Glomerular endothelial cell (primary cell): Measurements from ENCODE around the gene VASP. TPM values are rescaled to one million over a fixed set of nuclear protein-coding genes. Genes with fewer than 3 reads are reported as not detected.

Experiments
- DNase-seq: peaks from one replicate; pipeline ENCODE4 v3.0.0-alpha.2; 2011; ENCODE audit warnings: low read depth, low spot score; ENCODE audit errors: extremely low read depth
- total RNA-seq: library from RNA; depleted of rRNA; stranded (reverse); fragments of >200 nt; gene quantifications from 2 replicates; pipeline ENCODE4 v1.2.3, GENCODE V29; 2015

Gene VASP
- total RNA-seq, 1 donor from 2014 or later = 205 TPM

GRCh38 chr19:45514376-45515051 lies 7.2 kb downstream of the VASP start:
- DNase-seq = no peak

DNA sequence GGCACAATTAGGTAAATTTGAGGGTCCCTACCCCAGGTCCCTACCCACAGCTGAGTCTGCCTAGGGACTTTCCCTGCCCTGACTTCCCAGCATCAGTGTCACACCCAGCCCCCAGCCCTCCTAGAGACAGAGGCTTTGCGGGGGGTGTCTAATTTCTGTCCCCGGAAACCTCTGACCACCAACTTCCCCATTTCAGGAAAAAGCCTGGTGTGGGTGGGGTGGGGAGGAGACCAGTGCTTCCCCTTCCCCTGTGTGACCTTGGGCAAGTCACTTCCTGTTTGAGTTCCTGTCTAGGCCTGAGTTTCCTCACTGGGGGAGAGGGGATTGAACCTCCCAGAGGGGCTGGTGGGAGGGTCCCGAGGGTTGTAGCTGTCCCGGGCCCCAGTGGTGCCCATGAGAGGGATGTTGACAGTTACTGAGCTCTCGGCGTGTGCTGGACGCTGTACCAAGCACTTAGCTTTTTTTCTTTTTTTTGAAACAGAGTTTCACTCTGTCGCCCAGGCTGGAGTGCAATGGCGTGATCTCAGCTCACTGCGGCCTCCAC lies 7.9 kb downstream of the VASP start:
- DNase-seq = no peak

- no peak for DNase-seq
Observed at GRCh38 chr19:45515807-45516401, 8.6 kb downstream of the VASP start.

- no peak for DNase-seq
Observed at GRCh38 chr19:45517238-45517637, 10.0 kb downstream of the VASP start.

GRCh38 chr19:45517641-45518468 lies 10.6 kb downstream of the VASP start:
- no peak for DNase-seq

GRCh38 chr19:45518469-45518826 lies 11.2 kb downstream of the VASP start:
- no peak for DNase-seq

- DNase-seq = no peak
Observed at GRCh38 chr19:45522010-45522941, 15.0 kb downstream of the VASP start.

DNA sequence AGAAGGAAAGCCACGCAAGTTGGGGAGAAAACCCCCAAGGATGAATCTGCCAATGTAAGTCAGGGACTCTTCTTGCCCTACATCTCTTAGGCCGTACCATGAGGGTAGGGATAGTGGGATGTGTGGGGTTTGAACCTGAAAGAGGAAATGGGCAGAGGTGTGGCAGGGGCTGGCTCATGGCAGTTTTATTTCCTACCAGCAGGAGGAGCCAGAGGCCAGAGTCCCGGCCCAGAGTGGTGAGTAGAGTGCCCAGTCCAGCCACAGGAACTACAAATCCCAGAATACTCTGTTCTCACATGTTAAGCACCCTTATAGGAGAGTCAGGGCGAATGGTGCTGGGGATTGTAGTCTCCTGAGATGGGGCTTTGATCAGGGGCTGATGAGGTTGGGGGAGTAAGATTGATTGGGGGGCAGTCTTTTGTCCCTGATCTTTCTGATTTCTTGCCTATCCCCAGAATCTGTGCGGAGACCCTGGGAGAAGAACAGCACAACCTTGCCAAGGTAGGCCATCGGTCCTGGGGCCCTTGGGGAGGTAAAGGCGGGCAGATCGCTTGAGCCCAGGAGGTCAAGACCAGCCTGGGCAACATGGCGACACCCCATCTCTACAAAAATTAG lies 16.5 kb downstream of the VASP start:
- no peak for DNase-seq

- no peak for DNase-seq
Observed at GRCh38 chr19:45524575-45525129, 17.4 kb downstream of the VASP start.

GRCh38 chr19:45526143-45526542 lies 18.9 kb downstream of the VASP start:
- DNase-seq = no peak

DNA sequence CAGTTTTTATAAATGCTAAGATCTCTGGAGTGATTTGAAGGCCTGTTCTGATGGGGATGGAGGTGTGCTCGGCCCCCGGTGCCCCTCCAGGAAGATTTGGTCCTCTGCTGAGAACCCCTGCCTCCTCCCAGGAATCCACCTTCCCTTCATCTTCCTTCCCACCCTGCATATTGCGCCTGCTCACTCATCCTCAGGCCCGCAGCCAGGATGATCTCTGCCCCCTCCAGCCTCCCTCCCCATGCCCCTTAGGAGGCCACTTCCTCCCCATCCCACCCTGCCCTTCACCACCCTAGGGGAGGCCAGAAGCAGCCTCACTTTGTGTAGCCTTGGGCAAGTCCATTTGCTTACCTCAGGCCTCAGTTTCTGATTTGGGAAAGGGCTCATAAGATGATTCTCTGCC lies 19.7 kb downstream of the VASP start:
- no peak for DNase-seq

- no peak for DNase-seq
Observed at GRCh38 chr19:45527731-45528130, 20.5 kb downstream of the VASP start.

GRCh38 chr19:45528149-45528743 lies 21.0 kb downstream of the VASP start:
- DNase-seq = no peak

GRCh38 chr19:45528744-45529419 lies 21.6 kb downstream of the VASP start:
- no peak for DNase-seq

DNA sequence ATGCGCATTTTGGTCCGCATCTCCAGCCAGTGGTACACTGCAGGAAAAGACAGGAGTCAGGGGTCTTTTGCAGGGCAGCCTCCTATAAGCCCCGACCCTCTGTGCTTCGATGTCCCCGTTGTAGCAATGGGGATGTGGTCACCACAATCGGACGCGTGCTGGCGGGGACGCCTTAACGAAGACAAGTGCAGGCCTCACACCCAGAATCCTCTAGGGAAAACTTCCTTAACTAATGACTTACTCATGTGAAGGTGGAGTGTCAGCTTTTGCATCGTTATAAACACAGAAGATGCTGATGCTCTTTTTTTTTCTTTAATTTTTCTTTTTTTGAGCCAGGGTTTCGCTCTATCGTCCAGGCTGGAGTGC lies 22.1 kb downstream of the VASP start:
- no peak for DNase-seq

DNA sequence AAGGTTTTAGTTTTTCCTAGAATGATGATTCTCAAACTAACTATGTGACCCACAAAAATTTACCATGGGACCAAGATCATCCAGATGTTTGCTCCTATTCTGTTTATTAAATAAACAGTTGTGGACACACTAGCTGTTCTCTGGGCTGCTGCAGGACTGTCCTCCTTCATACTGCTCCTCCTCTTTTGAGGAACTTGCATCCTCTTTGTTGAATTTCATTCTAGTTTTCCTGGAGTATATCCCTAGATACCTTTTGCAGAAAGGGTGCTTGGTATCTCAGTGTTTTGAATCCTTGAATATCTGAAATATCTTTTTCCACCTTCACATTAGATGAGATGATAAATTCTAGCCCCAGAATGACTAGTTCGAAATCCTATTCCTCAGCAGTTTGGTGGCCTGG lies 24.1 kb downstream of the VASP start:
- DNase-seq = no peak

DNA sequence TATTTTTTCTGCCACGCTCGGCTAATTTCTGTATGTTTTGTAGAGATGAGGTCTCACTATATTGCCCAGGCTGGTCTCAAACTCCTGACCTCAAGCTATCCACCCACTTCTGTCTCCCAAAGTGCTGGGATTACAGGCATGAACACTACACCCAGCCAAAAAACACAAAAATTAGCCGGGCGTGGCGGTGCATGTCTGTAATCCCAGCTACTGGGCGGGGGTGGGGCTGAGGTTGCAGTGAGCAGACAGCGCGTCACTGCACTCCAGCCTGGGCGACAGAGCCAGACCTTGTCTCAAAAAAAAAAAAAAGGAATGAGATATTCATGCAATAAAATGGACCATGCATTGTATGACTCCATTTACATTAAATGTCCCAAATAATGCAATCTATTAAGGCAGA lies 32.2 kb downstream of the VASP start:
- no peak for DNase-seq

DNA sequence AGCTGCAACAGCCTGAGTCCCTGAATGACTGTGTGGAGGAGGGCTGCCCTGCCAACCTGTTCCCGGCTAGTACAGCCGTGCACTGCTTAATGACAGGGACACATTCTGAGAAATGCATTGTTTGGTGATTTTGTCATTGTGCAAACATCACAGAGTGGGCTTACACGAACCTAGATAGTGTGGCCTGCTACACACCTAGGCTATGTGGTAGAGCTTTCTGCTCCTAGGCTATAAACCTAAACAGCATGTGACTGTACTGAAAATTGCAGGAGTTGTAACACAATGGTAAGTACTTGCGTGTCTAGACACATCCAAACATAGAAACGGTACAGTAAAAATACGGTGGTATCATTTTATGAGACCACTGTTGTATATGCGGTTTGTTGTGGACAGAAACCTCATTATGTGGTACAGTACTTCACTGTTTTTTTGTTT lies 35.0 kb downstream of the VASP start:
- no peak for DNase-seq

GRCh38 chr19:45547211-45547770 lies 40.0 kb downstream of the VASP start:
- no peak for DNase-seq
